Measurements from ENCODE around the gene ME3.

DNA sequence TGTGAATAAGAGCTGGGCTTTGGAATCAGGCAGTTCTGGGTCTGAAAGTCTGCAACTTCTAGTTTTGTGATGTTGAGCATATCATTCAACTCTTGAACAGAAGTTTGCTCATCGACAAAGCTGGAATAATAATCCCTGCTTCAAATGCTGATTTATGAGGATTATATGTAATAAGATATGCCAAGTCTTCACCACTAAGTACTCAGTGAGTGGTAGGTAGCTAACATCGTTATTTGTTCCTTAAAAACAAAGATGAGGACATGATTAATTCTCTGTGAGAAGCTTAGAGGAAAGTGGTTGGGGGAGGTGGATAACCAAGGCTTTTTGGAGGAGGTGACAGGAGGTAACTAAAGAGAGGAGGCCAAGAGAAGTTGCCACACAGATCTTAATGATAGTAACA lies 96.5 kb downstream of the ME3 start:
- TF ChIP-seq, protein P1, sequence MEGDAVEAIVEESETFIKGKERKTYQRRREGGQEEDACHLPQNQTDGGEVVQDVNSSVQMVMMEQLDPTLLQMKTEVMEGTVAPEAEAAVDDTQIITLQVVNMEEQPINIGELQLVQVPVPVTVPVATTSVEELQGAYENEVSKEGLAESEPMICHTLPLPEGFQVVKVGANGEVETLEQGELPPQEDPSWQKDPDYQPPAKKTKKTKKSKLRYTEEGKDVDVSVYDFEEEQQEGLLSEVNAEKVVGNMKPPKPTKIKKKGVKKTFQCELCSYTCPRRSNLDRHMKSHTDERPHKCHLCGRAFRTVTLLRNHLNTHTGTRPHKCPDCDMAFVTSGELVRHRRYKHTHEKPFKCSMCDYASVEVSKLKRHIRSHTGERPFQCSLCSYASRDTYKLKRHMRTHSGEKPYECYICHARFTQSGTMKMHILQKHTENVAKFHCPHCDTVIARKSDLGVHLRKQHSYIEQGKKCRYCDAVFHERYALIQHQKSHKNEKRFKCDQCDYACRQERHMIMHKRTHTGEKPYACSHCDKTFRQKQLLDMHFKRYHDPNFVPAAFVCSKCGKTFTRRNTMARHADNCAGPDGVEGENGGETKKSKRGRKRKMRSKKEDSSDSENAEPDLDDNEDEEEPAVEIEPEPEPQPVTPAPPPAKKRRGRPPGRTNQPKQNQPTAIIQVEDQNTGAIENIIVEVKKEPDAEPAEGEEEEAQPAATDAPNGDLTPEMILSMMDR (conservative IDR thresholded peaks at IDR 0.05 in 1 of 2, IDR thresholded peaks at IDR 0.05 in 1 of 2; ENCODE audit: low read depth in 1 of 2, low read length in 2 of 2) = no peak
- TF ChIP-seq EZH2 (IDR thresholded peaks at IDR 0.05; ENCODE audit: low read length, missing control alignments) = no peak

Measured in fibroblast of lung (primary cell).